Measurements from ENCODE around the gene LCNL1. TPM values are rescaled to one million over a fixed set of nuclear protein-coding genes. Genes with fewer than 3 reads are reported as not detected.

The LCNL1 gene
- not detected in 2 replicates for total RNA-seq

GRCh38 chr9:136982232-136983051 lies at the start of gene LCNL1:
Gene LCNL1 (plus strand): TSS chr9:136982993. CDS start chr9:136983587, 594 bp downstream.

GRCh38 chr9:136944519-136945332 lies 38.1 kb upstream of the LCNL1 start, which contains the start of the genes C8G and FBXW5:
Gene C8G (plus strand): TSS chr9:136945243. CDS start chr9:136945321, 78 bp downstream.
Gene FBXW5 (minus strand): TSS chr9:136944738. CDS start chr9:136944083, 655 bp downstream.

GRCh38 chr9:136951541-136952320 lies 31.1 kb upstream of the LCNL1 start, which contains the start of gene LCN12:
Gene LCN12 (plus strand): TSS chr9:136952273. CDS start chr9:136952328, 55 bp downstream.

GRCh38 chr9:136977223-136977622 lies 5.6 kb upstream of the LCNL1 start, which contains the start of gene PTGDS:
Gene PTGDS (plus strand): TSS chr9:136977504. CDS start chr9:136977579, 75 bp downstream.

GRCh38 chr9:136991993-136992818 lies 9.4 kb downstream of the LCNL1 start, which contains the start of gene PAXX:
Gene PAXX (plus strand): TSS chr9:136992422. CDS start chr9:136992444, 22 bp downstream.

GRCh38 chr9:136996361-136997292 lies 13.8 kb downstream of the LCNL1 start, which contains the start of gene CLIC3:
Gene CLIC3 (minus strand): TSS chr9:136996568. CDS start chr9:136996543, 25 bp downstream.

GRCh38 chr9:137027369-137028262 lies 44.8 kb downstream of the LCNL1 start, which contains the start of gene ABCA2:
Gene ABCA2 (minus strand): TSS chr9:137028237. CDS start chr9:137028140, 97 bp downstream.

GRCh38 chr9:137031904-137032640 lies 49.3 kb downstream of the LCNL1 start, which contains the start of gene FUT7:
Gene FUT7 (minus strand): TSS chr9:137032088. CDS start chr9:137031991, 97 bp downstream.

Other genes starting within 250 kb of the LCNL1 start
- not detected in 2 replicates for gene LCN10, start 240.1 kb upstream of the LCNL1 start, total RNA-seq
- 0.33 TPM in 1 of 2 replicates, not detected in the other for gene LCN6, start 234.5 kb upstream of the LCNL1 start, total RNA-seq
- not detected in 2 replicates for gene LCN8, start 224.8 kb upstream of the LCNL1 start, total RNA-seq
- not detected in 2 replicates for gene LCN15, start 218.5 kb upstream of the LCNL1 start, total RNA-seq
- gene TMEM141, start 191.6 kb upstream of the LCNL1 start, total RNA-seq = 51.0 and 63.0 TPM in 2 replicates
- gene CCDC183, start 186.7 kb upstream of the LCNL1 start, total RNA-seq = 0.19 and 0.65 TPM in 2 replicates
- gene RABL6, start 175.0 kb upstream of the LCNL1 start, total RNA-seq = 94.1 and 98.4 TPM in 2 replicates
- gene AJM1, start 140.5 kb upstream of the LCNL1 start, total RNA-seq = 0.65 and 0.67 TPM in 2 replicates
- gene PHPT1, start 133.6 kb upstream of the LCNL1 start, total RNA-seq = 77.7 and 106 TPM in 2 replicates
- 0.98 and 1.4 TPM in 2 replicates for gene MAMDC4, start 130.6 kb upstream of the LCNL1 start, total RNA-seq
- 253 and 286 TPM in 2 replicates for gene EDF1, start 116.7 kb upstream of the LCNL1 start, total RNA-seq
- 11.8 and 13.9 TPM in 2 replicates for gene TRAF2, start 96.5 kb upstream of the LCNL1 start, total RNA-seq
- gene FBXW5, start 38.3 kb upstream of the LCNL1 start, total RNA-seq = 180 and 181 TPM in 2 replicates
- 0.33 and 0.76 TPM in 2 replicates for gene C8G, start 37.8 kb upstream of the LCNL1 start, total RNA-seq
- gene LCN12, start 30.7 kb upstream of the LCNL1 start, total RNA-seq = 0.29 TPM in 1 of 2 replicates, not detected in the other
- not detected in 2 replicates for gene PTGDS, start 5.5 kb upstream of the LCNL1 start, total RNA-seq
- gene PAXX, start 9.4 kb downstream of the LCNL1 start, total RNA-seq = 14.6 and 19.6 TPM in 2 replicates
- gene CLIC3, start 13.6 kb downstream of the LCNL1 start, total RNA-seq = 0.29 and 0.33 TPM in 2 replicates
- gene ABCA2, start 45.2 kb downstream of the LCNL1 start, total RNA-seq = 12.4 and 18.6 TPM in 2 replicates
- gene FUT7, start 49.1 kb downstream of the LCNL1 start, total RNA-seq = not detected in 2 replicates
- gene NPDC1, start 63.2 kb downstream of the LCNL1 start, total RNA-seq = 52.6 and 64.7 TPM in 2 replicates
- gene ENTPD2, start 71.1 kb downstream of the LCNL1 start, total RNA-seq = not detected in 2 replicates
- gene SAPCD2, start 87.6 kb downstream of the LCNL1 start, total RNA-seq = 11.1 and 14.7 TPM in 2 replicates
- gene UAP1L1, start 94.5 kb downstream of the LCNL1 start, total RNA-seq = 19.9 and 21.5 TPM in 2 replicates
- gene MAN1B1, start 104.0 kb downstream of the LCNL1 start, total RNA-seq = 65.8 and 69.2 TPM in 2 replicates
- gene DPP7, start 131.7 kb downstream of the LCNL1 start, total RNA-seq = 70.4 and 103 TPM in 2 replicates
- 0.10 TPM in 1 of 2 replicates, not detected in the other for gene GRIN1, start 156.2 kb downstream of the LCNL1 start, total RNA-seq
- gene LRRC26, start 187.1 kb downstream of the LCNL1 start, total RNA-seq = not detected in 2 replicates
- gene TMEM210, start 189.1 kb downstream of the LCNL1 start, total RNA-seq = not detected in 2 replicates
- gene ANAPC2, start 205.6 kb downstream of the LCNL1 start, total RNA-seq = 30.1 and 37.6 TPM in 2 replicates
- gene SSNA1, start 205.7 kb downstream of the LCNL1 start, total RNA-seq = 102 and 108 TPM in 2 replicates
- gene TPRN, start 217.7 kb downstream of the LCNL1 start, total RNA-seq = 9.9 and 10.8 TPM in 2 replicates
- 27.1 and 28.9 TPM in 2 replicates for gene TMEM203, start 222.7 kb downstream of the LCNL1 start, total RNA-seq
- gene NDOR1, start 222.7 kb downstream of the LCNL1 start, total RNA-seq = 8.3 and 8.8 TPM in 2 replicates
- gene RNF208, start 239.2 kb downstream of the LCNL1 start, total RNA-seq = 0.19 and 0.65 TPM in 2 replicates
- gene CYSRT1, start 242.2 kb downstream of the LCNL1 start, total RNA-seq = 0.65 and 0.67 TPM in 2 replicates
- gene RNF224, start 244.5 kb downstream of the LCNL1 start, total RNA-seq = under 0.01 and 0.19 TPM in 2 replicates
- gene SLC34A3, start 247.9 kb downstream of the LCNL1 start, total RNA-seq = not detected in 2 replicates